Measurements from ENCODE around the gene GRID1. TPM values are rescaled to one million over a fixed set of nuclear protein-coding genes. Genes with fewer than 3 reads are reported as not detected.

Gene GRID1
- total RNA-seq, 1 donor from 2014 or later: 2.7 TPM

GRCh38 chr10:86291616-86292340 lies 74.8 kb downstream of the GRID1 start:
- DNase-seq: no peak

GRCh38 chr10:86290933-86291615 lies 75.5 kb downstream of the GRID1 start:
- DNase-seq: no peak

- DNase-seq: no peak
These were observed 77.1 kb downstream of the GRID1 start for GRCh38 chr10:86289577-86289868.

GRCh38 chr10:86288695-86289576 lies 77.7 kb downstream of the GRID1 start:
- no peak for DNase-seq

GRCh38 chr10:86287966-86288579 lies 78.5 kb downstream of the GRID1 start:
- DNase-seq: no peak

- no peak for DNase-seq
These were observed 79.3 kb downstream of the GRID1 start for GRCh38 chr10:86287110-86287793.

GRCh38 chr10:86286236-86287109 lies 80.1 kb downstream of the GRID1 start:
- DNase-seq: no peak

GRCh38 chr10:86285136-86285790 lies 81.3 kb downstream of the GRID1 start:
- DNase-seq: no peak

GRCh38 chr10:86284355-86285105 lies 82.1 kb downstream of the GRID1 start:
- DNase-seq: no peak

GRCh38 chr10:86283466-86284287 lies 82.9 kb downstream of the GRID1 start:
- no peak for DNase-seq

GRCh38 chr10:86282664-86283465 lies 83.7 kb downstream of the GRID1 start:
- no peak for DNase-seq

GRCh38 chr10:86281396-86281795 lies 85.2 kb downstream of the GRID1 start:
- DNase-seq: no peak

GRCh38 chr10:86269332-86269731 lies 97.3 kb downstream of the GRID1 start:
- DNase-seq: no peak

- DNase-seq: no peak
These were observed 99.1 kb downstream of the GRID1 start for GRCh38 chr10:86267286-86268195.

- DNase-seq: no peak
These were observed 100.0 kb downstream of the GRID1 start for GRCh38 chr10:86266446-86267242.

- no peak for DNase-seq
These were observed 100.7 kb downstream of the GRID1 start for GRCh38 chr10:86265895-86266259.
